Activated CD8-positive, alpha-beta T cell treated with anti-CD3 and anti-CD28 coated beads for 36 hours (primary cell): ENCODE measurements around the gene USF3. TPM values are rescaled to one million over a fixed set of nuclear protein-coding genes. Genes with fewer than 3 reads are reported as not detected.

Experiments used
- ATAC-seq: fragments of 200-7000 bp; cut with Tn5 transposase; one replicate; pipeline ENCODE4 v1.10.0; 2021; ENCODE audit warnings: mild to moderate bottlenecking, moderate library complexity
- CTCF ChIA-PET: fragments of 350-600 bp; sonication (Branson Sonifier 250); formaldehyde crosslinking; loops from one replicate; lab custom pipeline; 2021; ENCODE audit warnings: antibody characterized with exemption; lab: Charles Lee
- POLR2A ChIA-PET: fragments of 350-600 bp; sonication (Branson Sonifier 250); formaldehyde crosslinking; loops from one replicate; lab custom pipeline; 2021; ENCODE audit warnings: antibody characterized with exemption; lab: Charles Lee
- DNase-seq: peaks from one replicate; pipeline ENCODE4 v3.0.0-alpha.2; 2020
- H3K27ac Mint-ChIP-seq: one replicate; pipeline ENCODE4 v1.8.0; 2021; ENCODE audit warnings: mild to moderate bottlenecking, mixed read lengths
- H3K27me3 Mint-ChIP-seq: one replicate; pipeline ENCODE4 v1.8.0; 2021; ENCODE audit warnings: mixed read lengths
- H3K36me3 Mint-ChIP-seq: one replicate; pipeline ENCODE4 v1.8.0; 2021; ENCODE audit warnings: low read depth, mixed read lengths
- H3K4me1 Mint-ChIP-seq: one replicate; pipeline ENCODE4 v1.8.0; 2021; ENCODE audit warnings: low read depth, mixed read lengths
- H3K4me3 Mint-ChIP-seq: one replicate; pipeline ENCODE4 v1.8.0; 2021; ENCODE audit warnings: mild to moderate bottlenecking, moderate library complexity, mixed read lengths
- H3K9me3 Mint-ChIP-seq: one replicate; pipeline ENCODE4 v1.8.0; 2021; ENCODE audit warnings: mixed read lengths
- CTCF ChIP-seq: fragments of 200-600 bp; IDR thresholded peaks from one replicate; pipeline ENCODE4 v1.8.0; 2022; ENCODE audit warnings: antibody characterized with exemption, mild to moderate bottlenecking
- intact Hi-C: fragments of 100-400 bp; cut with micrococcal nuclease; formaldehyde crosslinking; loops from one replicate; pipeline ENCODE4 v1.10.0; 2022
- total RNA-seq, 2 experiments: library from RNA; stranded (reverse); gene quantifications; one replicate each; pipeline ENCODE4 v1.2.3, GENCODE V29; 2021

The USF3 gene
- total RNA-seq, 2 experiments from 2014 or later = 11.3 to 11.9 TPM

- H3K27ac Mint-ChIP-seq = no peak overlapping the region
- H3K27me3 Mint-ChIP-seq = no peaks in the 10 kb centered on the region
- ATAC-seq (no peak), DNase-seq (no peak)
- H3K4me1 Mint-ChIP-seq = peaks cover 2% of the 10 kb centered on the region
- no peak overlapping the region for H3K4me3 Mint-ChIP-seq
- intact Hi-C loops = no loop called here
- H3K36me3 Mint-ChIP-seq = peaks cover 20% of the 10 kb centered on the region
- TF ChIP-seq CTCF = no peak
- no peaks in the 10 kb centered on the region for H3K9me3 Mint-ChIP-seq
- ChIA-PET POLR2A (interaction anchor here (0.6 kb wide), 1 partner anchor 108 kb away, joined by 3 read pairs; no protein-coding TSS in a partner anchor), CTCF (interaction anchor here (0.6 to 2.1 kb wide), 2 partner anchors 23 to 111 kb away, joined by 3 to 6 read pairs; no protein-coding TSS in a partner anchor)
Observed at GRCh38 chr3:113600418-113601182, 95.8 kb downstream of the USF3 start.

Other genes starting within 250 kb of the USF3 start
- 10 to 100 TPM; 26.5 to 34.6 TPM for gene SPICE1, start 181.5 kb downstream of the USF3 start, total RNA-seq
- gene SIDT1, start 164.1 kb downstream of the USF3 start, total RNA-seq = 10 to 100 TPM; 21.0 to 24.0 TPM
- gene NAA50, start 49.6 kb upstream of the USF3 start, total RNA-seq = 100 to 1,000 TPM; 117 to 118 TPM
- gene ATP6V1A, start 50.4 kb upstream of the USF3 start, total RNA-seq = 10 to 100 TPM; 36.7 to 40.7 TPM
- gene GRAMD1C, start 142.1 kb upstream of the USF3 start, total RNA-seq = under 1 TPM; 0.29 to 0.61 TPM